22Rv1 (cell line): ENCODE data around the gene DPCD.

ENCODE experiments used
- H3K27ac ChIP-seq: fragments of 450-650 bp; 2 replicates; pipeline ENCODE4 v1.5.1; 2017
- ZFX ChIP-seq: fragments of 450-650 bp; IDR thresholded peaks from 2 replicates; pipeline ENCODE4 v1.6.1; 2017; ENCODE audit warnings: antibody characterized with exemption, borderline replicate concordance
- TF ChIP-seq, protein P1 (sequence below): fragments of 450-650 bp; IDR thresholded peaks from 2 replicates; pipeline ENCODE4 v1.5.1; 2017; ENCODE audit warnings: mild to moderate bottlenecking

DPCD gene

GRCh38 chr10:101572785-101573184 is 15.3 kb upstream of the DPCD start:
- no peak overlapping the region for H3K27ac ChIP-seq
- TF ChIP-seq ZFX: no peak
- TF ChIP-seq, protein P1, sequence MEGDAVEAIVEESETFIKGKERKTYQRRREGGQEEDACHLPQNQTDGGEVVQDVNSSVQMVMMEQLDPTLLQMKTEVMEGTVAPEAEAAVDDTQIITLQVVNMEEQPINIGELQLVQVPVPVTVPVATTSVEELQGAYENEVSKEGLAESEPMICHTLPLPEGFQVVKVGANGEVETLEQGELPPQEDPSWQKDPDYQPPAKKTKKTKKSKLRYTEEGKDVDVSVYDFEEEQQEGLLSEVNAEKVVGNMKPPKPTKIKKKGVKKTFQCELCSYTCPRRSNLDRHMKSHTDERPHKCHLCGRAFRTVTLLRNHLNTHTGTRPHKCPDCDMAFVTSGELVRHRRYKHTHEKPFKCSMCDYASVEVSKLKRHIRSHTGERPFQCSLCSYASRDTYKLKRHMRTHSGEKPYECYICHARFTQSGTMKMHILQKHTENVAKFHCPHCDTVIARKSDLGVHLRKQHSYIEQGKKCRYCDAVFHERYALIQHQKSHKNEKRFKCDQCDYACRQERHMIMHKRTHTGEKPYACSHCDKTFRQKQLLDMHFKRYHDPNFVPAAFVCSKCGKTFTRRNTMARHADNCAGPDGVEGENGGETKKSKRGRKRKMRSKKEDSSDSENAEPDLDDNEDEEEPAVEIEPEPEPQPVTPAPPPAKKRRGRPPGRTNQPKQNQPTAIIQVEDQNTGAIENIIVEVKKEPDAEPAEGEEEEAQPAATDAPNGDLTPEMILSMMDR: no peak

- TF ChIP-seq, protein P1: no peak
- no peak for TF ChIP-seq ZFX
- H3K27ac ChIP-seq: no peak overlapping the region
Measured at GRCh38 chr10:101573885-101574753, 14.0 kb upstream of the DPCD start.

- H3K27ac ChIP-seq: no peak overlapping the region
- TF ChIP-seq ZFX: no peak
- TF ChIP-seq, protein P1: no peak
Measured at GRCh38 chr10:101575091-101575490, 13.0 kb upstream of the DPCD start.

DNA sequence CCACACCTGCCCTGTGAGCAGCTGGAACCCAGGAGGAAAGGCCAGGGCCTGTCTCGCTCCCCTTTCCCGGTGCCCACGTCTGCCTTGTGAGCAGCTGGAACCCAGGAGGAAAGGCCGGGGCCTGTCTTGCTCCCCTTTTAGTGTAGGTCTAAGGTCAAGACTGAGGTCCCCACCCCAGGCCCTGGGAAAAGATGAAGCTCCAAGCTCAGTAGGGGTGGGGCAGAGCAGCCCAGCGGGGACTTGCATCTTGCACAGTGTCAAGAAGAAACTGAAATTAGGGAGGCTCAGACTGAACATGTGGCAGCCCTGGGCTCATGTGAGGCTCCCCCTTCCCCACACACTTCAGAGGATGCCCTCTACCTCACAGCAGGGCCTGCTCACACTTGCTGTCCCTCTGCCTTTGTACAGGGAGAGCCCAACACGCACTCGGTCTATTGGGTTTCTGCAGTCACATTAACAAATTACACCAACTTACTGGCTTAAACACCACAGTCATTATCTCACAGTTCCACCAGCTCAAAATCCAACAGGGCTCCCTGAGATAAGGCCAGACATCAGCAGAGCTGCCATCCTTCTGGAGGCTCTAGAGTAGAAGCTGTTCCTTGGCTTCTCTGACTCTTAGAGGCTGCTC is 12.4 kb upstream of the DPCD start:
- TF ChIP-seq, protein P1: no peak
- TF ChIP-seq ZFX: no peak
- no peak overlapping the region for H3K27ac ChIP-seq

- TF ChIP-seq ZFX: no peak
- TF ChIP-seq, protein P1: no peak
- no peak overlapping the region for H3K27ac ChIP-seq
Measured at GRCh38 chr10:101576211-101576863, 11.8 kb upstream of the DPCD start.

- H3K27ac ChIP-seq: no peak overlapping the region
- TF ChIP-seq, protein P1: no peak
- no peak for TF ChIP-seq ZFX
Measured at GRCh38 chr10:101577121-101577871, 10.8 kb upstream of the DPCD start.
